Amniotic epithelial cell (primary cell): ENCODE measurements around the gene ID1.

Source experiments
- DNase-seq: peaks from one replicate; pipeline ENCODE4 v3.0.0-alpha.2; 2010; ENCODE audit warnings: low read depth

The ID1 gene

DNA sequence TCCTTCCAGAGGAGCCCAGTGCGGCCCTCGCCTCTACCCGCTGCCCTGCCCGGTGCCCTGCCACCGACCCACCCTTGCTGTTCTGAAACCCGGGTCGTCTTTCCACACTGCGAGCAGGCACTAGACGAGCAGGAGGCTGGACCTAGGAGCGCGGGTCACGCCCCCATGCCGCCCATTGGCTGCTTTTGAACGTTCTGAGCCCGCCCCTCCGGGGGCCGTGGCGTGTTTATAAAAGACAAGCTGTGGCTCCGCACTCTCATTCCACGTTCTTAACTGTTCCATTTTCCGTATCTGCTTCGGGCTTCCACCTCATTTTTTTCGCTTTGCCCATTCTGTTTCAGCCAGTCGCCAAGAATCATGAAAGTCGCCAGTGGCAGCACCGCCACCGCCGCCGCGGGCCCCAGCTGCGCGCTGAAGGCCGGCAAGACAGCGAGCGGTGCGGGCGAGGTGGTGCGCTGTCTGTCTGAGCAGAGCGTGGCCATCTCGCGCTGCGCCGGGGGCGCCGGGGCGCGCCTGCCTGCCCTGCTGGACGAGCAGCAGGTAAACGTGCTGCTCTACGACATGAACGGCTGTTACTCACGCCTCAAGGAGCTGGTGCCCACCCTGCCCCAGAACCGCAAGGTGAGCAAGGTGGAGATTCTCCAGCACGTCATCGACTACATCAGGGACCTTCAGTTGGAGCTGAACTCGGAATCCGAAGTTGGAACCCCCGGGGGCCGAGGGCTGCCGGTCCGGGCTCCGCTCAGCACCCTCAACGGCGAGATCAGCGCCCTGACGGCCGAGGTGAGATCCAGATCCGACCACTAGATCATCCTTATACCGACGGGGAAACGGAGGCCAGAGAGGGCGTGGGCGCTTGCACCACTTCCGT, at the start of gene ID1:
TSS of gene ID1 (plus strand) at position 259 of the 871 bp plus-strand sequence. CDS start at position 358, 99 bp downstream.
- peak; percentile 94 for DNase-seq

DNA sequence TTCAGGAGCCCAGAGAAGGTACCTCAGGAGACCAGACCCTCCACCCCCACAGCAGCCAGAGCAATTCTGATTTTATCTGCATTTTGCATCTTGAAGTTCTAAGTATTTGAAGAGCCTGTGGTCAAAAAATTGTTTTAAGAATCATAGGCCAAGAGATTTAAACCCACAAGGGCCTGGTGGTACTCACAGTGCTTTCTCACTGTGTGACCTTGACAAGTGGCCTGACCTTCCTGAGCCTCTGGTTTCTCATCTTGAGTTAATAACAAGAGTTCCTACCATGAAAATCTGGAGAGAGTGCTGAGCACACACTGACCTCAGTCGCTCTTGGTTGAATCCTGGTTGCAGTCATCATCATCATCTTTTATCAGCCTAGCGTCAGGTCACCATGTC, 45.4 kb upstream of the ID1 start:
- peak; percentile 88 for DNase-seq

DNA sequence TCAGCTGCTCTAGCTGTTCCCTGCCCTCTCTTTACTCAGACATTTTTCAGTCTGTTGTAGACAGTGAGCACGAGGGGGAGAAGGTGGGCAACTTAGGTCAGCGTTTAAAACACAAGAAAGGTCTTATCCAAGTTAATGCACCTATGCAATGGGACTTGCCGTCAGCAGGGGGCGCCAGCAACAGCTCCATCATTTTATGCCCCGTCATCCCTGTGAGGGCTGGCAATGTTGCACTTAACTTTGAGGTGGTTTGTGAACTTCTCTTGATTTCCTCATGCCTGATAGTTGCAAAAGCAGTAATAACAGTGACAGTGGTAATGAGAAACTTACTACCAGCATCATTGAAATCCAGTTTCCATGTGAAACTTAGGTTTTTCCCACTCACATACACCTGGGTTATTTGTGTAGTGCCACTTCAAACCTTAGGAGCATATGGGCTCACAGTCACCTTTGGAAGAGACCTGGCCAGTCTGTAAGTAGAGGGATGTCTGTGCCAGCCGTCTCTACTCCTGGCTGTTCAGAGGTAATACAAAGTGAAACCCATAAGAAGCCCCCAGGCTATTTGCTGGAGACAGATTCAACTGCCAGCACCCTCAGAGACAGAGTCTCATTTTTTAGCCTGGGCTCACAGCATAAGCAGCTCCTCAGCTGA, 44.9 kb upstream of the ID1 start:
- DNase-seq = peak; percentile 91

- peak; percentile 96 for DNase-seq
Measured at GRCh38 chr20:31560746-31561598, 44.1 kb upstream of the ID1 start.

DNA sequence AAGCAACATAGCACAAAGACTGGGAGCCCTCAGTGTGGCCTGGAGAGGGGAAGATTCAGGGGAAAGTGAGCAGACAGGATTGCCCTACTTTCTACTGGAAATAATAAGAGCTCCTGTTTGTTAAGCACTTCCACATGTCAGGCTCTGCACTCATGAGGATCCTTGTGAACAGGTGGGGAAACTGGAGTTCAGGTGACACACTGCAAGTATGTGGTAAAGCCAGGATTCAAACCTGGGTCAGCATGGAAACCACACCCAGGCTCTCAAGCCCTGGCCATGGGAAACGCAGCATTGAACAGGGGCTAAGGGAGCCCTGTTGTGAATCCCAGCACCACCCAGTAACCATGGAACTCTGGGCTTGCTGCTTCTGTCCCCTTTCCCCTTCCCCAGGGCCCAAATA, 42.8 kb upstream of the ID1 start:
- no peak for DNase-seq

GRCh38 chr20:31564284-31564683, 40.8 kb upstream of the ID1 start:
- no peak for DNase-seq

DNA sequence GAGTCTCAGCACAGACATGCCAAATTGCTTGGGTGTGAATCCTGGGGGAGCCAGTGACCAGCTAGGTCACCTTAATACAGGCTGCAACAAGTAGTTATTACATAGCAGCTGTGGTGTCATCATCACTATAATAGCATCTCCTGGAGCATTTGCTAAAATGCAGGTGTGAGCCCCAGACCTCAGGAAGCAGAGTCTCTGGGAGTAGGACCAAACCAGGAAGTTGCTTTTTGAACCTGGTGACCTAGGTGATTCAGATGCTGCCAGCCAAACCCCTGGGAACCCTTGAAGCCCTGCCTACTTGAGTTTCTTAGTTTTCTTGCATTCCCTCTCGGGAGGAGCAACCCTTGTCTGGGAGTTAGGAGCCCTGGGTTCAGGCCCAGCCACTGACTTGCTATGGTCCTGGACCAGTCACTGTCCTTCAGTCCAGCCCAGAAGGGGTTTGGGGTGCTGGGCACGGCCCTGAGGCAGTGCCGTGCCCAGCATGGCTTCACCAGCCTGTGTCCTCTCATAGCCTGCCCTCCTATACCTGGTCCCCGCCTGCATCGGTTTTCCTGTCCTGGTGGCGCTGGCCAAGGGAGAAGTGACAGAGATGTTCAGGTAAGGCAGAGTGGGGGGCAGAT, 39.3 kb upstream of the ID1 start:
- DNase-seq = no peak

GRCh38 chr20:31566319-31566657, 38.8 kb upstream of the ID1 start:
- DNase-seq = no peak

DNA sequence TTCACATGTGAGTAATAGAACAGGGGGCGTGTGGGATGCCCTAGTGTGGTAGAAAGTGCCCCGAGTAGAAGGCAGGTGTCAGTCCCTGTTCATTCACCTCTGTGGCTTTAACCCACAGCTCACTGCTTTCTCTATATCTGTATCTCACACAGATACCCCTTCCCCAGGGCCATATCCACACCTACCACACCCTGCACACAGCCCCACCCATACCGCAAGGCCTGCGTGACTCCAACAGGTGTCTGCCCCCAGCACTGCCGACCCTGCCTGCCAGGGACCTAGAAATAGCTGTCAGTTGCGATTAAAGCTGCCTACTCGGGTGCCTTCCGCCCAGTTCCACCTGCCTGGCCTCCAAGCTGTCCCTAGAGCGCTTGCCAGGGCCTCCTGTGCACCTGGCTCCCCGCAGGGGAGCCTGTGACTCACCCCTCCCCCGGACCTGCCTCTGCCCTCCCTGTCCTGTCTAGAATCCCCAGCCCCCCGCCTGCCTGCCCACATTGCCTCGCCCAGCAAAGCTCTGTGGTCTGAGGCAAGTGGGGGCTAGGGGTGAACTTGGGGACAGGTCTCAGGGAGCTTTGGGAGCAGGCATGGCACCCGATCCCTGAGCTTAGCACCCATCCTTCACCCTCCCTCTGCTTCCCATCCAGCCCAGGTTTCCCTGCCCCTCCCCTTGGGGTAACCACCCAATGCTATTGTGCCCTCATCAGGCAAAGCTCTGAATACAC, 38.3 kb upstream of the ID1 start:
- no peak for DNase-seq

GRCh38 chr20:31567380-31567720, 37.7 kb upstream of the ID1 start:
- no peak for DNase-seq

GRCh38 chr20:31568041-31568731, 36.9 kb upstream of the ID1 start:
- DNase-seq = peak; percentile 51

GRCh38 chr20:31568773-31569162, 36.3 kb upstream of the ID1 start:
- no peak for DNase-seq

- DNase-seq = peak; percentile 68
Measured at GRCh38 chr20:31569163-31570020, 35.7 kb upstream of the ID1 start.

DNA sequence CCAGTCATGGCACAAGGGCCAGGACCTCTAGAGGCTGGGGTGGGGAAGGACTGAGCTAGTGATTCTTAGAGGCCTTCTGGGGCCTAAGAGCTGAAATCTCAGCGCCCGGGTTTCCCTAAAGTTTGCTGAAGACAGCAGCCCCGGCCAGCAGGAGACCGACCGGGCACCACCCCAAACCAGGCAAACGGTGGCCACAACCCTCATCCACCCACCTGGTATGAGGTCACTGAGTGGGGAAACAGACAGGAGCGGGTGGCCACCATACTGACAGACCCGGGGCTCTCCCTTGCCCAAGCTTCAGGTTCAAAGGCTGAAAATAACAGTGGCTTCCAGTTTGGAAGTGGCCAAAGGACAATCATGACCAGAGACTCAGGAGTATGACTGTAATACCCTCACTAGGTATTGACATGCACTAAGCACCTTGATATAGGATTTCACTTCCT, 35.0 kb upstream of the ID1 start:
- no peak for DNase-seq

- DNase-seq = no peak
Measured at GRCh38 chr20:31570735-31571617, 34.1 kb upstream of the ID1 start.

GRCh38 chr20:31572042-31572700, 32.9 kb upstream of the ID1 start:
- no peak for DNase-seq

DNA sequence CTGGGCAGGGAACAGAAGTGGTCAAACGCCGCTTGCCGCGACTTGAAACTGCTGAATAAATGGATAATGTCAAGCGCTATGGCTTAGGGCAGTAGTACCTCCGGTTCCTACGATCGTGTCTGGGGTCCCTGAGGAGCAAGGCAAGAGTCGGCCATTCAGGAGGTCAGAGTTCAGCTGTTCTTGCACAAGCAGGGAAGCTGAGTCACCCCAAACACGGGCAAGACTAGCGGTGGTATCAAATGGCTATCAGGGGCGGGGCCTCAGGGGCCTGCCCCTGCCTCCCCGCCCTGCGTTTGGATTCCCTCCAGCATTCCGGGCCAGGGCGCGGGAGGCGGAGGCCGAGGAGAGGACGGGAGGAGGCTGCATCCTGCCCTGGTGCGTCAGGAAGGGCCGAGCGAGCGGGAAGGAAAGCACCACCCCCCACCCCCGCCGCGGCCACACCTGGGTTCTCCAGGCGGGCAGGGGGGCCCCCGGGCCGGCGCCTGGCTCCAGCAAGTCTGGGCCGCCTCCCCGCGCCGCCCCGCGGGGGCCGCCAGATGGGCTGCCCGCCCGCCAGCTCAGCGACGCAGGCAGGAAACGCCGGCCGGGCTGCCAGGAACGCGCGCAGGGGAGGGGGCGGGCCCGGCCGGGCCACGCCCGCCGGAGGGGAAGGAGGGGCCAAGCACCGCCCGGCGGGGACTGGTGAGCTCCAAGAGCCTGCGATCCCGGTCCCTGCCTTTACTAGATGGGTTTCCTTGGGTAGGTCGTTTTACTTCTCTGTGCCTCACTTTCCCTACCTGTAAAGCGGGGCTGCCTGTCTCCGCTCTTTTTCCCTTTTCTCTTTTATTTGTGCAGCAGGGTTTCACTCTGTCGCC, 32.2 kb upstream of the ID1 start:
- DNase-seq = peak; percentile 97
